B cell (primary cell): Measurements from ENCODE around the gene FAM240B. TPM values are rescaled to one million over a fixed set of nuclear protein-coding genes. Genes with fewer than 3 reads are reported as not detected.

Experiments
- ATAC-seq: fragments of 200-7000 bp; cut with Tn5 transposase; one replicate; pipeline ENCODE4 v1.10.0; 2021; ENCODE audit warnings: low read depth, mild to moderate bottlenecking, moderate number of reproducible peaks, moderate library complexity
- CTCF ChIA-PET: fragments of 350-600 bp; sonication (Branson Sonifier 250); formaldehyde crosslinking; loops from one replicate; lab custom pipeline; 2021; ENCODE audit warnings: antibody characterized with exemption, inconsistent platforms; lab: Charles Lee
- POLR2A ChIA-PET: fragments of 350-600 bp; sonication (Branson Sonifier 250); formaldehyde crosslinking; loops from one replicate; lab custom pipeline; 2021; ENCODE audit warnings: antibody characterized with exemption; lab: Charles Lee
- DNase-seq: peaks from one replicate; pipeline ENCODE4 v3.0.0; 2013
- H2AFZ ChIP-seq: 2 replicates; pipeline ENCODE4 v1.6.1; 2012; ENCODE audit warnings: mild to moderate bottlenecking, low read depth, low read length; ENCODE audit not compliant: insufficient read depth, poor library complexity, severe bottlenecking
- H3K27ac ChIP-seq, 2 donors: 1 replicate in 1 of 2; 2 replicates in 1 of 2; pipeline ENCODE4 v1.5.1; 2012 to 2013; ENCODE audit warnings: low read length in 2 of 2, mild to moderate bottlenecking in 2 of 2, moderate library complexity in 1 of 2
- H3K27me3 ChIP-seq, 4 experiments: fragments of 200-600 bp in 1 of 4; sonication (generic) in 1 of 4; replicated peaks in 1 of 4; 1 replicate in 2 of 4; 2 replicates in 2 of 4; pipeline versions ENCODE4 v1.6.1 to v1.7.0; 2013 to 2016; ENCODE audit warnings: low read length in 3 of 4, mild to moderate bottlenecking in 2 of 4, mixed read lengths in 1 of 4, moderate library complexity in 1 of 4; ENCODE audit not compliant: insufficient read depth in 4 of 4, control insufficient read depth in 3 of 4; ENCODE audit errors: control extremely low read depth in 1 of 4
- H3K36me3 ChIP-seq, 2 experiments: replicated peaks in 1 of 2; 1 replicate in 1 of 2; 2 replicates in 1 of 2; pipeline versions ENCODE4 v1.6.1 to v1.7.1; 2013; ENCODE audit warnings: low read length in 1 of 2; ENCODE audit not compliant: insufficient read depth in 2 of 2, control insufficient read depth in 1 of 2; ENCODE audit errors: control extremely low read depth in 1 of 2, extremely low read depth in 1 of 2
- H3K4me1 ChIP-seq, 2 donors: fragments of 200-600 bp in 1 of 2; sonication (generic) in 1 of 2; 1 replicate in 1 of 2; 2 replicates in 1 of 2; pipeline versions ENCODE4 v1.5.1 to v1.6.1; 2013 to 2017; ENCODE audit warnings: low read length in 2 of 2; ENCODE audit not compliant: control insufficient read depth in 2 of 2, insufficient read depth in 2 of 2
- H3K4me2 ChIP-seq: replicated peaks from 2 replicates; pipeline ENCODE3; 2012; ENCODE audit warnings: mild to moderate bottlenecking, low read depth, low read length; ENCODE audit not compliant: poor library complexity, severe bottlenecking
- H3K4me3 ChIP-seq, 5 experiments: fragments of 200-600 bp in 1 of 5; sonication (generic) in 1 of 5; 1 replicate in 3 of 5; 2 replicates in 2 of 5; pipeline versions ENCODE4 v1.5.1 to v1.7.0; 2011 to 2016; ENCODE audit warnings: low read length in 4 of 5, mild to moderate bottlenecking in 4 of 5, low read depth in 2 of 5, control low read depth in 1 of 5, moderate library complexity in 1 of 5; ENCODE audit not compliant: insufficient read depth in 1 of 5; ENCODE audit errors: control extremely low read depth in 1 of 5, extremely low read depth in 1 of 5
- H3K79me2 ChIP-seq: fragments of 200-600 bp; sonication (generic); one replicate; pipeline ENCODE4 v1.6.0; 2016; ENCODE audit warnings: low read length; ENCODE audit not compliant: control insufficient read depth, insufficient read depth
- H3K9ac ChIP-seq: fragments of 200-600 bp; sonication (generic); 2 replicates; pipeline ENCODE4 v1.6.1; 2017; ENCODE audit warnings: mild to moderate bottlenecking, low read length, moderate library complexity
- H3K9me3 ChIP-seq, 3 donors: one replicate each; pipeline versions ENCODE4 v1.6.1 to v1.7.1; 2013; ENCODE audit warnings: low read length in 2 of 3; ENCODE audit not compliant: control insufficient read depth in 2 of 3, insufficient read depth in 1 of 3; ENCODE audit errors: control extremely low read depth in 1 of 3
- H4K20me1 ChIP-seq: 2 replicates; pipeline ENCODE4 v1.6.0; 2012; ENCODE audit warnings: mild to moderate bottlenecking, low read length; ENCODE audit not compliant: insufficient read depth, control insufficient read depth, poor library complexity, severe bottlenecking
- H3K27ac Mint-ChIP-seq: one replicate; pipeline ENCODE4 v1.8.0; 2021; ENCODE audit warnings: mixed read lengths
- H3K27me3 Mint-ChIP-seq: one replicate; pipeline ENCODE4 v1.8.0; 2021; ENCODE audit warnings: mixed read lengths
- H3K4me1 Mint-ChIP-seq: one replicate; pipeline ENCODE4 v1.8.0; 2021; ENCODE audit warnings: mixed read lengths
- H3K4me3 Mint-ChIP-seq: one replicate; pipeline ENCODE4 v1.8.0; 2021; ENCODE audit warnings: mixed read lengths
- H3K9me3 Mint-ChIP-seq: one replicate; pipeline ENCODE4 v1.8.0; 2022; ENCODE audit warnings: mixed read lengths; ENCODE audit not compliant: insufficient read depth
- EZH2 ChIP-seq: IDR thresholded peaks from 2 replicates; pipeline ENCODE4 v1.6.1; 2012; ENCODE audit warnings: borderline replicate concordance, low read depth, mild to moderate bottlenecking, moderate library complexity, low read length; ENCODE audit not compliant: insufficient read depth, poor library complexity, severe bottlenecking
- WGBS: methylation state at CpG from one replicate; pipeline ENCODE4 v1.1.5; 2013; ENCODE audit warnings: missing lambda C conversion rate; ENCODE audit not compliant: insufficient coverage; 5-methylcytosine and 5-hydroxymethylcytosine counted together
- intact Hi-C: fragments of 100-400 bp; cut with micrococcal nuclease; formaldehyde crosslinking; loops from one replicate; pipeline ENCODE4 v1.10.0; 2022
- polyA plus RNA-seq: library from polyadenylated mRNA; depleted of rRNA; stranded (reverse); fragments of >200 nt; gene quantifications from 2 replicates; pipeline ENCODE4 v1.2.3, GENCODE V29; 2012
- total RNA-seq, 2 donors: library from RNA; stranded (reverse); fragments of 120-200 nt in 1 of 2; gene quantifications; 1 replicate in 1 of 2; 2 replicates in 1 of 2; pipeline versions ENCODE4 v1.2.3 to v1.2.4, GENCODE V29; 2013 to 2022
- TF ChIP-seq, protein P1 (sequence below): fragments of 200-600 bp; IDR thresholded peaks from one replicate; pipeline ENCODE4 v1.8.0; 2022; ENCODE audit warnings: antibody characterized with exemption, mild to moderate bottlenecking

Gene FAM240B
- total and polyA plus RNA-seq, 2 donors (not counting 1 experiment from before 2014, with no cell fraction given) = not detected

DNA sequence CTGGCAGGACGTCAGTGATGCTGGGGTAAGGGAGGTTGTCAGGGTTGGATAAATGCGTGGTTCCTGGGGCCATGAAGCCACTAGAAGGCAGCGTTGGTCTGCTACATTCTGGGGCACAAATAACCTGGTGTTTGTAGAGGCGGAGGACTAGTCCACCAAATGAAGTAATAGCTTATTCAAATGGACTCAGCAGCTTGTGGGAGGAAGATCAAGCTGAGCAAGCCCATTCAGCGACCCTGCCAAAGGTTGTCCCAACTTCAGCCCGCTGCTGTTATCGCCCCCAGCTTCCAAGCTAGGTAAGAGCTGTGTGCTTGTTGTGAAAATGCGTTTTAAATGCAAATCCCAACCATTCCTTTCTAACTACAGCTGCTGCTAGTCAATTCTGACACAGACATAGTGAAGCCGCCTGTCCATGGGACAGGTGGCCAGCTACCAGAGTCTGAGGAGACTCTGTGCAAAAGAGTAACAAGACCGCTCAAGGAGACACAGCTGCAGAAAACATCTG is 7.6 kb upstream of the FAM240B start:
- intact Hi-C loops = no loop called here
- H4K20me1 ChIP-seq = no peaks in the 10 kb centered on the region
- DNase-seq (no peak), ATAC-seq (no peak)
- no peaks in the 10 kb centered on the region for H3K9me3 Mint-ChIP-seq
- no peaks in the 10 kb centered on the region for H3K27me3 ChIP-seq
- H3K27me3 Mint-ChIP-seq = peaks cover 7% of the 10 kb centered on the region
- no peaks in the 10 kb centered on the region for H3K4me1 ChIP-seq
- TF ChIP-seq EZH2 = no peak
- TF ChIP-seq, protein P1, sequence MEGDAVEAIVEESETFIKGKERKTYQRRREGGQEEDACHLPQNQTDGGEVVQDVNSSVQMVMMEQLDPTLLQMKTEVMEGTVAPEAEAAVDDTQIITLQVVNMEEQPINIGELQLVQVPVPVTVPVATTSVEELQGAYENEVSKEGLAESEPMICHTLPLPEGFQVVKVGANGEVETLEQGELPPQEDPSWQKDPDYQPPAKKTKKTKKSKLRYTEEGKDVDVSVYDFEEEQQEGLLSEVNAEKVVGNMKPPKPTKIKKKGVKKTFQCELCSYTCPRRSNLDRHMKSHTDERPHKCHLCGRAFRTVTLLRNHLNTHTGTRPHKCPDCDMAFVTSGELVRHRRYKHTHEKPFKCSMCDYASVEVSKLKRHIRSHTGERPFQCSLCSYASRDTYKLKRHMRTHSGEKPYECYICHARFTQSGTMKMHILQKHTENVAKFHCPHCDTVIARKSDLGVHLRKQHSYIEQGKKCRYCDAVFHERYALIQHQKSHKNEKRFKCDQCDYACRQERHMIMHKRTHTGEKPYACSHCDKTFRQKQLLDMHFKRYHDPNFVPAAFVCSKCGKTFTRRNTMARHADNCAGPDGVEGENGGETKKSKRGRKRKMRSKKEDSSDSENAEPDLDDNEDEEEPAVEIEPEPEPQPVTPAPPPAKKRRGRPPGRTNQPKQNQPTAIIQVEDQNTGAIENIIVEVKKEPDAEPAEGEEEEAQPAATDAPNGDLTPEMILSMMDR = no peak
- no peak overlapping the region for H3K4me3 ChIP-seq
- no peak overlapping the region for H3K27ac Mint-ChIP-seq
- ChIA-PET POLR2A (no interaction called here), CTCF (no interaction called here)
- no peak overlapping the region for H3K27ac ChIP-seq
- H3K79me2 ChIP-seq = no peaks in the 10 kb centered on the region
- H3K4me2 ChIP-seq = no peak overlapping the region
- WGBS = 49% methylated on average over 6 of the region's 10 CpGs
- no peak overlapping the region for H3K4me3 Mint-ChIP-seq
- H3K4me1 Mint-ChIP-seq = no peaks in the 10 kb centered on the region
- H3K36me3 ChIP-seq = no peaks in the 10 kb centered on the region
- peaks cover 0 to 8% (median 0%) of the 10 kb centered on the region in 3 donors for H3K9me3 ChIP-seq
- no peak overlapping the region for H2AFZ ChIP-seq
- H3K9ac ChIP-seq = no peak overlapping the region

DNA sequence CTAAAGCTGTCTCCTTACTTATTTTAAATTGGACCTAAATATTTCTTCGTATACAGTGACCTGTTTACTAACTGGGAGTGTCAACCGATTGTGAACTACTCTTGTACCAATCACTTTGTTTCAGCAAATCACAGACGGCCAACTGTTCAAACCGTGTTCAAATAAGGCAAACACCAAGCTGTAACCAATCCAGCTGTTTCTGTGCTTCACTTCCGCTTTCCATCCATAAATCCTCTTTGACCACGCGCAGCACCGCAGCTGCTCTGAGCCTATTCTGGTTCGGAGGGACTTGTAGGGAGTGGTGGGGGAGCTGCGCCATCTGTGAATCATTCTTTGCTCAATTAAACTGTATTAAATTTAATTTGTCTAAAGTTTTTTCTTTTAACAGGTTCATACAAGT is 4.8 kb upstream of the FAM240B start:
- no peak overlapping the region for H3K27ac ChIP-seq
- no peak overlapping the region for H2AFZ ChIP-seq
- no peak for TF ChIP-seq EZH2
- TF ChIP-seq, protein P1 = no peak
- intact Hi-C loops = no loop called here
- no peak overlapping the region for H3K27ac Mint-ChIP-seq
- POLR2A ChIA-PET = no interaction called here
- no peaks in the 10 kb centered on the region for H3K9me3 ChIP-seq
- no peak for ATAC-seq
- H3K4me1 ChIP-seq = no peaks in the 10 kb centered on the region
- no peak overlapping the region for H3K4me3 Mint-ChIP-seq
- H3K79me2 ChIP-seq = no peaks in the 10 kb centered on the region
- H3K27me3 Mint-ChIP-seq = peaks cover 13% of the 10 kb centered on the region
- H3K9me3 Mint-ChIP-seq = no peaks in the 10 kb centered on the region
- no peaks in the 10 kb centered on the region for H3K4me1 Mint-ChIP-seq
- 100% methylated on average over 4 of the region's 10 CpGs for WGBS
- no peak overlapping the region for H3K9ac ChIP-seq
- H3K4me3 ChIP-seq = no peak overlapping the region
- H3K4me2 ChIP-seq = no peak overlapping the region
- no peaks in the 10 kb centered on the region for H3K36me3 ChIP-seq
- no peaks in the 10 kb centered on the region for H4K20me1 ChIP-seq
- no peaks in the 10 kb centered on the region for H3K27me3 ChIP-seq
- no peak for DNase-seq
- CTCF ChIA-PET = no interaction called here
